Osteocyte (in vitro differentiated cells): Measurements from ENCODE around the gene CRYGN. TPM values are rescaled to one million over a fixed set of nuclear protein-coding genes. Genes with fewer than 3 reads are reported as not detected.

ENCODE experiments used
- DNase-seq: peaks from one replicate; pipeline ENCODE4 v3.0.0; 2021; ENCODE audit warnings: mixed read lengths; ENCODE audit not compliant: unreplicated experiment; ENCODE audit errors: extremely low spot score
- H3K27ac Mint-ChIP-seq: one replicate; pipeline ENCODE4 v1.8.0; 2021; ENCODE audit warnings: mild to moderate bottlenecking, mixed read lengths; ENCODE audit not compliant: unreplicated experiment
- H3K27me3 Mint-ChIP-seq: one replicate; pipeline ENCODE4 v1.8.0; 2021; ENCODE audit warnings: mixed read lengths; ENCODE audit not compliant: unreplicated experiment
- H3K36me3 Mint-ChIP-seq: one replicate; pipeline ENCODE4 v1.8.0; 2021; ENCODE audit warnings: mixed read lengths; ENCODE audit not compliant: unreplicated experiment
- H3K4me1 Mint-ChIP-seq: one replicate; pipeline ENCODE4 v1.8.0; 2021; ENCODE audit warnings: mixed read lengths; ENCODE audit not compliant: unreplicated experiment
- H3K4me3 Mint-ChIP-seq: one replicate; pipeline ENCODE4 v1.8.0; 2021; ENCODE audit warnings: mild to moderate bottlenecking, moderate library complexity, mixed read lengths; ENCODE audit not compliant: unreplicated experiment
- H3K9me3 Mint-ChIP-seq: one replicate; pipeline ENCODE4 v1.8.0; 2021; ENCODE audit warnings: mixed read lengths; ENCODE audit not compliant: unreplicated experiment
- total RNA-seq: library from RNA; stranded (reverse); gene quantifications from 2 replicates; pipeline ENCODE4 v1.2.1, GENCODE V29; 2021
- TF ChIP-seq, protein P1 (sequence below): fragments of 200-600 bp; sonication (generic); IDR thresholded peaks from 2 replicates; pipeline ENCODE4 v1.5.0; 2021; ENCODE audit warnings: antibody characterized with exemption, mild to moderate bottlenecking, moderate library complexity

CRYGN gene
- total RNA-seq, 1 donor from 2014 or later: not detected

DNA sequence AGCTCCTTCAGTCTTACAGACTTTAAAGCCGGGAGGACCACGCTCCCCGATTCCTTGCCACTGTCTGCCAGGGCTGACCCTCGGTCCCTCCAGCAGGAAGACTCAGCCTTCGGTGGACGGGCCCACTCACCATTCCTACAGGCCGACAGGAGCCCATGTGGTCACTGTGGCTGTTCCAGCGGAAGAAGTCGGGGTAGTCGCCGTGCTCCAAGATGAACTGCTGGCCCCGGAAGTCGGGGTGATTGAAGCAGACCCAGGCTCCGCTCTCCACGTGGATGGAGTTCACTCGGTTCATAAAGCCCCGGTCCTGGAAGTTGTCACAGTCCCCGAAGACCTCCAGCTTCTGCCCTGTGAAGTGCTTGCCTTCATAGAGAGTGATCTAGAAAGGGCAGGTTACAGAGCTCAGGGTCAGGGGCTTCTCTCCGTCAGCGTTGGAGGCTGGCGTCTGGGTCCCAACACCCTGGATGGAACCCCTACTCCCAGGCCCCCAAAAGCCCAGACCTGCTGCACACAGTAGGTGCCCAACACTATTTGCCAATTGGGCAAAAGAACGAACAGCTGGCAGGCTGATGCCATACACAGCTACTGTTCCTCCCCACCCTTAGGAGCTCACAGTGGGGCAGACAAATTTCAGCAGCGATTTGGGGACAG is 1.9 kb downstream of the CRYGN start:
- peaks cover 26% of the 10 kb centered on the region for H3K4me1 Mint-ChIP-seq
- no peak for DNase-seq
- no peak overlapping the region for H3K4me3 Mint-ChIP-seq
- TF ChIP-seq, protein P1, sequence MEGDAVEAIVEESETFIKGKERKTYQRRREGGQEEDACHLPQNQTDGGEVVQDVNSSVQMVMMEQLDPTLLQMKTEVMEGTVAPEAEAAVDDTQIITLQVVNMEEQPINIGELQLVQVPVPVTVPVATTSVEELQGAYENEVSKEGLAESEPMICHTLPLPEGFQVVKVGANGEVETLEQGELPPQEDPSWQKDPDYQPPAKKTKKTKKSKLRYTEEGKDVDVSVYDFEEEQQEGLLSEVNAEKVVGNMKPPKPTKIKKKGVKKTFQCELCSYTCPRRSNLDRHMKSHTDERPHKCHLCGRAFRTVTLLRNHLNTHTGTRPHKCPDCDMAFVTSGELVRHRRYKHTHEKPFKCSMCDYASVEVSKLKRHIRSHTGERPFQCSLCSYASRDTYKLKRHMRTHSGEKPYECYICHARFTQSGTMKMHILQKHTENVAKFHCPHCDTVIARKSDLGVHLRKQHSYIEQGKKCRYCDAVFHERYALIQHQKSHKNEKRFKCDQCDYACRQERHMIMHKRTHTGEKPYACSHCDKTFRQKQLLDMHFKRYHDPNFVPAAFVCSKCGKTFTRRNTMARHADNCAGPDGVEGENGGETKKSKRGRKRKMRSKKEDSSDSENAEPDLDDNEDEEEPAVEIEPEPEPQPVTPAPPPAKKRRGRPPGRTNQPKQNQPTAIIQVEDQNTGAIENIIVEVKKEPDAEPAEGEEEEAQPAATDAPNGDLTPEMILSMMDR: no peak
- no peaks in the 10 kb centered on the region for H3K36me3 Mint-ChIP-seq
- no peaks in the 10 kb centered on the region for H3K9me3 Mint-ChIP-seq
- H3K27ac Mint-ChIP-seq: no peak overlapping the region
- peaks cover 10% of the 10 kb centered on the region for H3K27me3 Mint-ChIP-seq

DNA sequence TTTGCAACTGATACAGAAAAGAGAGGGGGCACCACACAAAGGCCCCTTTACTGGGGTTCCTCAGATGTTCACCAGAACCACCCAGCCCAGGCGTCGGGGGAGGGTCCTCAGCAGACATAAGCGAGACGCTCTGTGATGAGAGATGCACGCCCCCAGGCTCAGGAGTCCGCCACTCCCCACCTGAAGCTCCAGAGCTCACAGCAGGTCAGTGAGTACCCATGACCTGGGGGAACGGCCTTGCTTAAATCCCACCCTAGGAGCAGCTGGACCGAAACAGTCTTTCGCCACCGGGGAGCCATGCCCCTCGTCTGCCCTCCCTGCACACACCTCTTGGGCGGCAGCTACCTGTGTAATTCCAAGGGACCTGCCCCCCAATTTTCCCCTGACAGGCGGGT is 2.8 kb downstream of the CRYGN start:
- Mint-ChIP-seq H3K36me3 (no peaks in the 10 kb centered on the region), H3K9me3 (no peaks in the 10 kb centered on the region), H3K27me3 (peaks cover 6% of the 10 kb centered on the region), H3K4me3 (no peak overlapping the region), H3K4me1 (peaks cover 26% of the 10 kb centered on the region), H3K27ac (no peak overlapping the region)
- TF ChIP-seq, protein P1: no peak
- no peak for DNase-seq

DNA sequence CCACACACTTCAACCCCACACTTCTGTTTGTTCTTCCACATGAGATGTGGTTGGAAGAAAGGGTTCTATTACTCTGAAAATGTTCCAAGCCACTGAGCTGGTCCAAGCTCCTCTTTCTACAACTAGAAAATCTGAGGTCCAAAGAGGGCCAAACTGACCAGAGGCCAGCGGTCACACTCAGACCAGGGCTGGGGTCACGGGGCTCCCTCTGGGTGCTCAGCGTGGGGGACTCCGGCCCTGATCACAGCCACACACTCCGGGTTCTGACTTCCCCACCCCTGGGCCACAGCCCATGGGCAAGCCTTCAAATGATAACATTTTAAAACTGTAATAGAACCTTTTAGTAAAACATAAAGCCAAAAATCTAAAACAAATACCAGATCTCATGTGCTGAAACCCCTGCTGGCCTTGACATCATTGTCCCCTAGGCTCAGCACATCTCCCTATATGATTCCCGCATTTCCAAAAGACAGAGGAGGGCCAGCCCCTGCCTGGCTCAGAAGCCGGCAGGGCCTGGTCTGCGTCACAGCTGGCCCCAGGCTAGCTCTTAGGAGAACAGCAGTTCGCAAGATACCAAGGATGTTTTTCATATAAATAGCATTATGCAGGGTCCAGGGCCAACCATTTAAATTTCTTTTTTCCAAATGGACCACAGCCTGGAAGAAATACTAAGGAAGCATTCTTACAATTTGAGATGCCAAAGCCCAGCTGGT is 3.3 kb downstream of the CRYGN start:
- no peaks in the 10 kb centered on the region for H3K36me3 Mint-ChIP-seq
- no peak overlapping the region for H3K4me3 Mint-ChIP-seq
- no peak for DNase-seq
- peaks cover 26% of the 10 kb centered on the region for H3K4me1 Mint-ChIP-seq
- peaks cover 6% of the 10 kb centered on the region for H3K27me3 Mint-ChIP-seq
- peak overlapping the region; percentile 32 for H3K27ac Mint-ChIP-seq
- TF ChIP-seq, protein P1: no peak
- no peaks in the 10 kb centered on the region for H3K9me3 Mint-ChIP-seq

DNA sequence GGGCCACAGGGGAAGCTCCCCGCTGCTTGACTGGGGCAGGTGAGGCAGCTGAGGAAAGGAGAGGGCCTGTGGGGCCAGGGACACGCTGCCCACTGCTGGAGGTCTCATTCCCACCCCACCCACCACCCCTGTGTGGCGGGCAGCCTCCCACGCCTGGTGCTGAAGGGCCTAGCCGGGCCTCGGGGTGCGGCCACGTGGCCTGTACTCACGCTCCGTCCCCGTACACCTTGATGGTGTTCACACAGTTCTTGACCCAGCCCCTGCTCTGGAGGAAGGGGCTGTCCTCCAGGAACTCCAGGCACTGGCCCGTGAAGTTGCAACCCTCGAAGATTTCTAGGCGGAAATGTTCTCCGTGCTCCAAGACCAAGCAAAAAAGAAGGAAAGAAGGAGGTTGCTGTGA is 4.0 kb downstream of the CRYGN start:
- peaks cover 20% of the 10 kb centered on the region for H3K4me1 Mint-ChIP-seq
- peaks cover 6% of the 10 kb centered on the region for H3K27me3 Mint-ChIP-seq
- DNase-seq: no peak
- no peaks in the 10 kb centered on the region for H3K9me3 Mint-ChIP-seq
- TF ChIP-seq, protein P1: no peak
- H3K27ac Mint-ChIP-seq: no peak overlapping the region
- no peaks in the 10 kb centered on the region for H3K36me3 Mint-ChIP-seq
- no peak overlapping the region for H3K4me3 Mint-ChIP-seq

DNA sequence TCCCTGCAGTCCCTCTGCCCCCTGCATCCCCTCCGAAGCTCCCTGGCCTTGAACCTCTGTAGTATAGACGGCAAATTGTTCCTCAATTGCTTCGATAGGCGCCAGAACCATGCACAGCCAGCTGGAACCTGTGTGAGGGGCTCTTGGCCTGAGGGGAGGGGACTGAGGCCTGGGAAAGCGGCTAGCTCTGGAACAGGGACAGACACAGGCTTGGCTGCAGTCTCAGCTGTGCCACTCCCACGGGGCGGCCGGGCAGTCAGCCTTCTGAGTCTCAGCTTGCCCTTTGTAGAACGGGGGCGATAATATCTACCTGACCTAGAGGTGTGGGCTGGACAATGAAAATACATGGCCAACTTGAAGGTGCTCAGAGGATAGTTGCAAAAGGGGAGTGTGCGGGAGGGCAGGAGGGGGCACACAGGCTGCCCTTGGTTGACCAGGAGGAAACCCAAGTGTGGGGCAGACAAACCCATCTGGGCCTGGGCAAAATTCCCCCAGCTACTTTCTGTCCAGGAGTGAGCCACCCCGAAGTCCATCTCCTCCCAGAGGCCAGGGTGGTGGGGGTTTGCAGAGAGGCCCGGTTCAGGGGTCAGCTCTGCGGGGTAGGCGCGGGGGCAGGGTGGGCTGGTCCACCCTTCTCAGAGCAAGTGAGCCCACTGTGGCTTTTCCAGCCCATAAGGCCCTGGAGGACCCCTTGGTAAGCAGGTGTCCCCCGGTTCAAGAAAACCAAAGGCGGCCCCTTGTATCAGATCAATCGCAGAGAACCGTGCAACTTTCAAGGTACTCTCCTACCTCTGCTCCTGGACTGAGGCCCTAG is 4.6 kb downstream of the CRYGN start:
- H3K27ac Mint-ChIP-seq: no peak overlapping the region
- H3K9me3 Mint-ChIP-seq: no peaks in the 10 kb centered on the region
- TF ChIP-seq, protein P1: no peak
- H3K27me3 Mint-ChIP-seq: peaks cover 2% of the 10 kb centered on the region
- peaks cover 13% of the 10 kb centered on the region for H3K4me1 Mint-ChIP-seq
- no peak overlapping the region for H3K4me3 Mint-ChIP-seq
- no peaks in the 10 kb centered on the region for H3K36me3 Mint-ChIP-seq
- DNase-seq: no peak
